ENCODE measurements around the gene MND1. TPM values are rescaled to one million over a fixed set of nuclear protein-coding genes. Genes with fewer than 3 reads are reported as not detected.

MND1 gene
- total RNA-seq, 2 experiments from 2014 or later: 24.2 to 27.6 TPM

GRCh38 chr4:153387981-153388380 lies 43.5 kb downstream of the MND1 start:
- no peak overlapping the region for H3K4me3 Mint-ChIP-seq
- CTCF ChIA-PET: interaction anchor here (0.6 to 1.2 kb wide), 2 partner anchors 11 to 22 kb away, joined by 3 read pairs; no protein-coding TSS in a partner anchor
- no peak overlapping the region for H3K27ac Mint-ChIP-seq
- POLR2A ChIA-PET: no interaction called here
- DNase-seq: no peak
- H3K27me3 Mint-ChIP-seq: no peaks in the 10 kb centered on the region
- no peaks in the 10 kb centered on the region for H3K4me1 Mint-ChIP-seq
- no peaks in the 10 kb centered on the region for H3K9me3 Mint-ChIP-seq
- H3K36me3 Mint-ChIP-seq (ENCODE audit: low read depth): peaks cover 19% of the 10 kb centered on the region

GRCh38 chr4:153393397-153393796 lies 48.9 kb downstream of the MND1 start:
- Mint-ChIP-seq H3K36me3 (ENCODE audit: low read depth) (peaks cover 30% of the 10 kb centered on the region), H3K9me3 (no peaks in the 10 kb centered on the region), H3K27me3 (no peaks in the 10 kb centered on the region), H3K4me3 (no peak overlapping the region), H3K4me1 (peaks cover 1% of the 10 kb centered on the region), H3K27ac (no peak overlapping the region)
- ChIA-PET CTCF (interaction anchor here (1.5 kb wide), 1 partner anchor 12 kb away, joined by 4 read pairs; no protein-coding TSS in a partner anchor), POLR2A (interaction anchor here (0.6 kb wide), 1 partner anchor 310 kb away, joined by 3 read pairs; no protein-coding TSS in a partner anchor)
- no peak for DNase-seq

GRCh38 chr4:153394945-153395344 lies 50.5 kb downstream of the MND1 start:
- POLR2A ChIA-PET: no interaction called here
- CTCF ChIA-PET: interaction anchor here (1.0 kb wide), 1 partner anchor 165 kb away, joined by 3 read pairs; no protein-coding TSS in a partner anchor
- no peak overlapping the region for H3K4me3 Mint-ChIP-seq
- H3K27ac Mint-ChIP-seq: no peak overlapping the region
- no peaks in the 10 kb centered on the region for H3K27me3 Mint-ChIP-seq
- DNase-seq: no peak
- peaks cover 32% of the 10 kb centered on the region for H3K36me3 Mint-ChIP-seq (ENCODE audit: low read depth)
- peaks cover 1% of the 10 kb centered on the region for H3K4me1 Mint-ChIP-seq
- H3K9me3 Mint-ChIP-seq: no peaks in the 10 kb centered on the region

- H3K4me1 Mint-ChIP-seq: peaks cover 1% of the 10 kb centered on the region
- no peaks in the 10 kb centered on the region for H3K27me3 Mint-ChIP-seq
- ChIA-PET POLR2A (no interaction called here), CTCF (interaction anchor here (1.2 to 1.7 kb wide), 2 partner anchors 11 to 15 kb away, joined by 3 to 4 read pairs; no protein-coding TSS in a partner anchor)
- no peak overlapping the region for H3K4me3 Mint-ChIP-seq
- H3K9me3 Mint-ChIP-seq: no peaks in the 10 kb centered on the region
- DNase-seq: no peak
- H3K36me3 Mint-ChIP-seq (ENCODE audit: low read depth): peaks cover 38% of the 10 kb centered on the region
- H3K27ac Mint-ChIP-seq: no peak overlapping the region
Measured at GRCh38 chr4:153398713-153399112, 54.2 kb downstream of the MND1 start.

- Mint-ChIP-seq H3K27me3 (no peaks in the 10 kb centered on the region), H3K4me1 (peaks cover 1% of the 10 kb centered on the region), H3K9me3 (no peaks in the 10 kb centered on the region), H3K36me3 (ENCODE audit: low read depth) (peaks cover 37% of the 10 kb centered on the region), H3K4me3 (no peak overlapping the region), H3K27ac (no peak overlapping the region)
- DNase-seq: no peak
- ChIA-PET POLR2A (no interaction called here), CTCF (interaction anchor here (1.2 to 1.7 kb wide), 2 partner anchors 11 to 16 kb away, joined by 3 to 4 read pairs; no protein-coding TSS in a partner anchor)
Measured at GRCh38 chr4:153399358-153399757, 54.9 kb downstream of the MND1 start.

GRCh38 chr4:153401501-153401900 lies 57.0 kb downstream of the MND1 start:
- ChIA-PET POLR2A (no interaction called here), CTCF (no interaction called here)
- H3K9me3 Mint-ChIP-seq: peaks cover 4% of the 10 kb centered on the region
- H3K27me3 Mint-ChIP-seq: no peaks in the 10 kb centered on the region
- DNase-seq: no peak
- no peaks in the 10 kb centered on the region for H3K4me1 Mint-ChIP-seq
- H3K4me3 Mint-ChIP-seq: no peak overlapping the region
- H3K36me3 Mint-ChIP-seq (ENCODE audit: low read depth): peaks cover 41% of the 10 kb centered on the region
- no peak overlapping the region for H3K27ac Mint-ChIP-seq

- CTCF ChIA-PET: no interaction called here
- H3K36me3 Mint-ChIP-seq (ENCODE audit: low read depth): peaks cover 43% of the 10 kb centered on the region
- no peak overlapping the region for H3K4me3 Mint-ChIP-seq
- H3K27me3 Mint-ChIP-seq: no peaks in the 10 kb centered on the region
- no peaks in the 10 kb centered on the region for H3K4me1 Mint-ChIP-seq
- POLR2A ChIA-PET: no interaction called here
- no peak for DNase-seq
- peaks cover 6% of the 10 kb centered on the region for H3K9me3 Mint-ChIP-seq
- H3K27ac Mint-ChIP-seq: no peak overlapping the region
Measured at GRCh38 chr4:153402366-153402765, 57.9 kb downstream of the MND1 start.

GRCh38 chr4:153403726-153404125 lies 59.2 kb downstream of the MND1 start:
- no peak overlapping the region for H3K4me3 Mint-ChIP-seq
- peaks cover 6% of the 10 kb centered on the region for H3K9me3 Mint-ChIP-seq
- H3K27ac Mint-ChIP-seq: no peak overlapping the region
- no peaks in the 10 kb centered on the region for H3K4me1 Mint-ChIP-seq
- CTCF ChIA-PET: interaction anchor here (0.6 to 1.3 kb wide), 3 partner anchors 9 to 164 kb away, joined by 3 to 4 read pairs (median 3); no protein-coding TSS in a partner anchor
- DNase-seq: no peak
- no peaks in the 10 kb centered on the region for H3K27me3 Mint-ChIP-seq
- H3K36me3 Mint-ChIP-seq (ENCODE audit: low read depth): peaks cover 41% of the 10 kb centered on the region
- POLR2A ChIA-PET: no interaction called here

GRCh38 chr4:153407906-153408305 lies 63.4 kb downstream of the MND1 start:
- Mint-ChIP-seq H3K36me3 (ENCODE audit: low read depth) (peaks cover 33% of the 10 kb centered on the region), H3K4me3 (no peak overlapping the region), H3K9me3 (peaks cover 6% of the 10 kb centered on the region), H3K27me3 (no peaks in the 10 kb centered on the region), H3K27ac (no peak overlapping the region), H3K4me1 (peaks cover 13% of the 10 kb centered on the region)
- DNase-seq: no peak
- ChIA-PET CTCF (no interaction called here), POLR2A (no interaction called here)

GRCh38 chr4:153408932-153409331 lies 64.4 kb downstream of the MND1 start:
- Mint-ChIP-seq H3K36me3 (ENCODE audit: low read depth) (peaks cover 30% of the 10 kb centered on the region), H3K9me3 (peaks cover 6% of the 10 kb centered on the region), H3K4me3 (no peak overlapping the region), H3K27ac (no peak overlapping the region), H3K4me1 (peaks cover 13% of the 10 kb centered on the region), H3K27me3 (no peaks in the 10 kb centered on the region)
- ChIA-PET POLR2A (interaction anchor here (0.6 kb wide), 1 partner anchor 964 kb away, joined by 11 read pairs; no protein-coding TSS in a partner anchor), CTCF (interaction anchor here (0.6 kb wide), 1 partner anchor 9 kb away, joined by 3 read pairs; no protein-coding TSS in a partner anchor)
- no peak for DNase-seq

GRCh38 chr4:153409412-153409811 lies 64.9 kb downstream of the MND1 start:
- H3K36me3 Mint-ChIP-seq (ENCODE audit: low read depth): peaks cover 30% of the 10 kb centered on the region
- peaks cover 6% of the 10 kb centered on the region for H3K9me3 Mint-ChIP-seq
- POLR2A ChIA-PET: interaction anchor here (0.6 kb wide), 1 partner anchor 964 kb away, joined by 11 read pairs; no protein-coding TSS in a partner anchor

GRCh38 chr4:153409924-153410501 lies 65.5 kb downstream of the MND1 start:
- Mint-ChIP-seq H3K27me3 (no peaks in the 10 kb centered on the region), H3K4me1 (peaks cover 13% of the 10 kb centered on the region), H3K4me3 (no peak overlapping the region), H3K36me3 (ENCODE audit: low read depth) (peaks cover 29% of the 10 kb centered on the region), H3K27ac (no peak overlapping the region), H3K9me3 (peaks cover 6% of the 10 kb centered on the region)
- ChIA-PET POLR2A (no interaction called here), CTCF (interaction anchor here (0.8 to 0.9 kb wide), 2 partner anchors 22 to 167 kb away, joined by 3 read pairs; no protein-coding TSS in a partner anchor)
- no peak for DNase-seq

More at GRCh38 chr4:153409412-153409811, 64.9 kb downstream of the MND1 start:
- DNase-seq: no peak
- peaks cover 13% of the 10 kb centered on the region for H3K4me1 Mint-ChIP-seq
- no peaks in the 10 kb centered on the region for H3K27me3 Mint-ChIP-seq
- CTCF ChIA-PET: interaction anchor here (0.6 kb wide), 1 partner anchor 9 kb away, joined by 3 read pairs; no protein-coding TSS in a partner anchor
- H3K27ac Mint-ChIP-seq: no peak overlapping the region
- H3K4me3 Mint-ChIP-seq: no peak overlapping the region

GRCh38 chr4:153413842-153414241 lies 69.4 kb downstream of the MND1 start:
- H3K9me3 Mint-ChIP-seq: no peaks in the 10 kb centered on the region
- H3K36me3 Mint-ChIP-seq (ENCODE audit: low read depth): peaks cover 19% of the 10 kb centered on the region
- ChIA-PET CTCF (interaction anchor here (1.0 to 1.6 kb wide), 3 partner anchors 10 to 160 kb away, joined by 4 read pairs; no protein-coding TSS in a partner anchor), POLR2A (no interaction called here)
- DNase-seq: no peak
- peaks cover 22% of the 10 kb centered on the region for H3K4me1 Mint-ChIP-seq
- no peak overlapping the region for H3K27ac Mint-ChIP-seq
- H3K27me3 Mint-ChIP-seq: no peaks in the 10 kb centered on the region
- H3K4me3 Mint-ChIP-seq: no peak overlapping the region
